Thyroid gland (tissue), 4 donors: ENCODE data around the gene OGG1. TPM values are rescaled to one million over a fixed set of nuclear protein-coding genes. Genes with fewer than 3 reads are reported as not detected.
A peak's percentile ranks its signal among the peaks of the same experiment; 100 is the strongest.

Experiments used
- DNase-seq, 2 donors: peaks; one replicate each; pipeline ENCODE4 v3.0.0-alpha.2; 2019
- H3K27ac ChIP-seq, 3 donors: fragments of 200-600 bp; sonication (generic); 1 replicate in 2 of 3; 2 replicates in 1 of 3; pipeline ENCODE4 v1.5.1; 2016 to 2019; ENCODE audit warnings: mild to moderate bottlenecking in 1 of 3, moderate library complexity in 1 of 3
- H3K27me3 ChIP-seq: fragments of 200-600 bp; sonication (generic); one replicate; pipeline ENCODE4 v1.5.1; 2019
- H3K36me3 ChIP-seq, 2 donors: fragments of 200-600 bp; sonication (generic); one replicate each; pipeline ENCODE4 v1.5.1; 2016 to 2019
- H3K4me1 ChIP-seq, 2 donors: fragments of 200-600 bp; sonication (generic); one replicate each; pipeline ENCODE4 v1.5.1; 2017 to 2019
- H3K4me3 ChIP-seq, 3 donors: fragments of 200-600 bp; sonication (generic); replicated peaks in 1 of 3; 1 replicate in 2 of 3; 2 replicates in 1 of 3; pipeline ENCODE4 v1.5.1; 2016; ENCODE audit warnings: mild to moderate bottlenecking in 1 of 3
- H3K9me3 ChIP-seq: fragments of 200-600 bp; sonication (generic); one replicate; pipeline ENCODE4 v1.5.1; 2017
- POLR2A ChIP-seq, 2 donors: fragments of 450-650 bp; IDR thresholded peaks; one replicate each; pipeline ENCODE4 v1.6.1; 2017; ENCODE audit warnings: antibody characterized with exemption in 2 of 2, mild to moderate bottlenecking in 2 of 2, moderate library complexity in 1 of 2
- WGBS, 2 donors: methylation state at CpG; one replicate each; pipeline ENCODE4 v1.1.5; 2017; 5-methylcytosine and 5-hydroxymethylcytosine counted together
- intact Hi-C: fragments of 100-400 bp; cut with DNase I; formaldehyde crosslinking; loops from one replicate; pipeline ENCODE4 v1.15.1; 2023
- total RNA-seq, 4 donors: library from RNA; depleted of rRNA; stranded (reverse); fragments of >200 nt; gene quantifications; one replicate each; pipeline ENCODE4 v1.2.3, GENCODE V29; 2016
- TF ChIP-seq, protein P1 (sequence below), 6 experiments: fragments of 200-600 bp in 3 of 6; fragments of 450-650 bp in 3 of 6; sonication (generic) in 3 of 6; IDR thresholded peaks; one replicate each; pipeline ENCODE4 v1.5.1; 2016 to 2019; ENCODE audit warnings: antibody characterized with exemption in 6 of 6, mild to moderate bottlenecking in 2 of 6, inconsistent platforms in 1 of 6, moderate library complexity in 1 of 6

Gene OGG1
- 10 to 100 TPM; 23.7 to 46.6 (median 30.3) TPM for total RNA-seq

DNA sequence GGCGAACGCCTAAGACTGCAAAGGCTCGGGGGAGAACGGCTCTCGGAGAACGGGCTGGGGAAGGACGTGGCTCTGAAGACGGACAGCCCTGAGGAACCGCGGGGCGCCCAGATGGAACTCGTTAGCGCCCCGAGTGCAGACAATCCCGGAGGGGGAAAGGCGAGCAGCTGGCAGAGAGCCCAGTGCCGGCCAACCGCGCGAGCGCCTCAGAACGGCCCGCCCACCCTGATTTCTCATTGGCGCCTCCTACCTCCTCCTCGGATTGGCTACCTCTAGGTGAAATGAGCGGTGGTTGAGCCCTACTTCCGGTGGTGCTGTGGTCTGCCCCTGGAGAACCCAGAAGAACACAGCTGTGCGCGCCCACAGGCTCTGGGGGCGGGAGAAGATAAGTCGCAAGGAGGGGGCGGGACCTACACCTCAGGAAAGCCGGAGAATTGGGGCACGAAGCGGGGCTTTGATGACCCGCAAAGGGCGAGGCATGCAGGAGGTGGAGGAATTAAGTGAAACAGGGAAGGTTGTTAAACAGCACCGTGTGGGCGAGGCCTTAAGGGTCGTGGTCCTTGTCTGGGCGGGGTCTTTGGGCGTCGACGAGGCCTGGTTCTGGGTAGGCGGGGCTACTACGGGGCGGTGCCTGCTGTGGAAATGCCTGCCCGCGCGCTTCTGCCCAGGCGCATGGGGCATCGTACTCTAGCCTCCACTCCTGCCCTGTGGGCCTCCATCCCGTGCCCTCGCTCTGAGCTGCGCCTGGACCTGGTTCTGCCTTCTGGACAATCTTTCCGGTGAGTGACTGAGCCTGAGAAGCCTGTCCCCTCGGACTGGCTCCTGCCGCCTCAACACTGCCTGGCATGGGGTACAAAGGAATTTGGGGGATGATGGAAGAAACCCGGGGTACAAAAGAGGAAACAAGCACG, at the start of gene OGG1:
Gene OGG1 (plus strand): TSS at position 308 of the 911 bp plus-strand sequence. CDS start 335 bp downstream, at position 643.
- peaks cover 9 to 25% of the 10 kb centered on the region in 2 donors for H3K4me1 ChIP-seq
- peak within 1 kb of the TSS; percentile 21 to 65 (median 42) for H3K4me3 ChIP-seq
- intact Hi-C loops: loop anchor here (2.0 kb wide), 1 partner anchor 17 kb away; no protein-coding TSS in a partner anchor
- no peaks in the 10 kb centered on the region for H3K9me3 ChIP-seq
- H3K27me3 ChIP-seq: no peaks in the 10 kb centered on the region
- peak; percentile 99 for DNase-seq
- 0 to 2% methylated on average over 43 to 58 of the region's 60 CpGs for WGBS, 2 donors
- peak in 1 of 2 donors; percentile 66 for TF ChIP-seq POLR2A (IDR thresholded peaks at IDR 0.05)
- TF ChIP-seq, protein P1, sequence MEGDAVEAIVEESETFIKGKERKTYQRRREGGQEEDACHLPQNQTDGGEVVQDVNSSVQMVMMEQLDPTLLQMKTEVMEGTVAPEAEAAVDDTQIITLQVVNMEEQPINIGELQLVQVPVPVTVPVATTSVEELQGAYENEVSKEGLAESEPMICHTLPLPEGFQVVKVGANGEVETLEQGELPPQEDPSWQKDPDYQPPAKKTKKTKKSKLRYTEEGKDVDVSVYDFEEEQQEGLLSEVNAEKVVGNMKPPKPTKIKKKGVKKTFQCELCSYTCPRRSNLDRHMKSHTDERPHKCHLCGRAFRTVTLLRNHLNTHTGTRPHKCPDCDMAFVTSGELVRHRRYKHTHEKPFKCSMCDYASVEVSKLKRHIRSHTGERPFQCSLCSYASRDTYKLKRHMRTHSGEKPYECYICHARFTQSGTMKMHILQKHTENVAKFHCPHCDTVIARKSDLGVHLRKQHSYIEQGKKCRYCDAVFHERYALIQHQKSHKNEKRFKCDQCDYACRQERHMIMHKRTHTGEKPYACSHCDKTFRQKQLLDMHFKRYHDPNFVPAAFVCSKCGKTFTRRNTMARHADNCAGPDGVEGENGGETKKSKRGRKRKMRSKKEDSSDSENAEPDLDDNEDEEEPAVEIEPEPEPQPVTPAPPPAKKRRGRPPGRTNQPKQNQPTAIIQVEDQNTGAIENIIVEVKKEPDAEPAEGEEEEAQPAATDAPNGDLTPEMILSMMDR (IDR thresholded peaks at IDR 0.05): no peak
- H3K27ac ChIP-seq: peak within 1 kb of the TSS; percentile 76 to 90 (median 82)
- H3K36me3 ChIP-seq: peaks cover 31 to 33% of the 10 kb centered on the region in 2 donors

GRCh38 chr3:9700536-9700935, 49.2 kb upstream of the OGG1 start:
- Histone ChIP-seq H3K27ac (no peak overlapping the region), H3K4me3 (no peak overlapping the region), H3K36me3 (peaks cover 17 to 26% of the 10 kb centered on the region in 2 donors), H3K4me1 (peaks cover 13 to 18% of the 10 kb centered on the region in 2 donors), H3K9me3 (no peaks in the 10 kb centered on the region), H3K27me3 (no peaks in the 10 kb centered on the region)
- DNase-seq: no peak
- intact Hi-C loops: no loop called here
- TF ChIP-seq POLR2A (IDR thresholded peaks at IDR 0.05): no peak
- TF ChIP-seq, protein P1 (IDR thresholded peaks at IDR 0.05): no peak
- 88 to 94% methylated on average over 2 of the region's 2 CpGs for WGBS, 2 donors

- Histone ChIP-seq H3K27ac (no peak overlapping the region), H3K27me3 (no peaks in the 10 kb centered on the region), H3K9me3 (no peaks in the 10 kb centered on the region), H3K4me3 (no peak overlapping the region), H3K4me1 (peaks cover 13 to 18% of the 10 kb centered on the region in 2 donors), H3K36me3 (peaks cover 15 to 22% of the 10 kb centered on the region in 2 donors)
- intact Hi-C loops: no loop called here
- no peak for DNase-seq
- 91 to 97% methylated on average over 7 of the region's 7 CpGs for WGBS, 2 donors
- TF ChIP-seq POLR2A (IDR thresholded peaks at IDR 0.05): no peak
- TF ChIP-seq, protein P1 (IDR thresholded peaks at IDR 0.05): no peak
Measured at GRCh38 chr3:9701006-9701405, 48.7 kb upstream of the OGG1 start.

DNA sequence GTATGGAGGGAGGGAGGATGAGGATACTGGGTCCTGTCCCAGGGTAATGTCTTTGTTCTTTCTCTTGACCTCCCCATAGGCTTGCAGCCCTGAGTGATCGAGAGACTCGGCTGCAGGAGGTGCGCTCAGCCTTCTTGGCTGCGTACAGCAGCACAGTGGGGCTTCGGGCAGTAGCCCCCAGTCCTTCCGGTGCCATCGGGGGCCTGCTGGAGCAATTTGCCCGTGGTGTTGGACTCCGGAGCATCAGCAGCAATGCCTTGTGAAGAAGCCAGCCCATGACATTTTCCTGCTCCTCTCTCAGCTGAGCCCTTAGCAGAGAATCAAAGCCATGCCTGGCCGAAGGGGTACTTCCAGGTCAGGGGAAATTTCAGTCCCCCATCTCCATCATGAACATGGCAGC, 48.0 kb upstream of the OGG1 start:
- intact Hi-C loops: no loop called here
- Histone ChIP-seq H3K9me3 (no peaks in the 10 kb centered on the region), H3K4me1 (peaks cover 13 to 18% of the 10 kb centered on the region in 2 donors), H3K4me3 (no peak overlapping the region), H3K27me3 (no peaks in the 10 kb centered on the region), H3K27ac (no peak overlapping the region), H3K36me3 (peaks cover 15 to 22% of the 10 kb centered on the region in 2 donors)
- no peak for DNase-seq
- WGBS, 2 donors: 98 to 100% methylated on average over 9 to 10 of the region's 10 CpGs
- no peak for TF ChIP-seq POLR2A (IDR thresholded peaks at IDR 0.05)
- TF ChIP-seq, protein P1 (IDR thresholded peaks at IDR 0.05): no peak

DNA sequence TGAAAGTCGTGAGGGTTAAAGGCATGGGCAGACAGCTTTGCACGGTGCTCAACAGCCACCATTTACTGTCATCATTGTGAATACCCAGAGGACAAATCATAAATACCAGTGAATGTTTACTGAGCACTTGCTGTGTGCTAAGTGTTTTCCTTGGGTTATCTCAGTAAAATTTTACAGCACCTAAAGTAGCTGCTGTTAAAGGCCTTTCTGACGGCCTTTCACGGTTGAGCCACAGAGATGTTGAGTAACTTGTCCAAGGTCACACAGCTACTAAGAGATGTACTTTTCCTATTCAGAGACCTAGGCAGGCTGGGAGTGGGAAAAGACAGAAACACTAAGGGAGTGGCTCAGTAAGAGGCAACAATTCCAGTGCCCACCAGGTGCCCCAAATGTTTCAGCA, 46.5 kb upstream of the OGG1 start:
- no peak overlapping the region for H3K4me3 ChIP-seq
- peaks cover 9 to 13% of the 10 kb centered on the region in 2 donors for H3K36me3 ChIP-seq
- no peak overlapping the region for H3K27ac ChIP-seq
- 80 to 89% methylated on average over 4 of the region's 4 CpGs for WGBS, 2 donors
- peaks cover 13 to 18% of the 10 kb centered on the region in 2 donors for H3K4me1 ChIP-seq
- no peaks in the 10 kb centered on the region for H3K27me3 ChIP-seq
- no peak for TF ChIP-seq POLR2A (IDR thresholded peaks at IDR 0.05)
- TF ChIP-seq, protein P1 (IDR thresholded peaks at IDR 0.05): no peak
- no peaks in the 10 kb centered on the region for H3K9me3 ChIP-seq
- DNase-seq: no peak
- intact Hi-C loops: no loop called here
